GM12878 (cell line): ENCODE results near the gene ITGB2. TPM values are rescaled to one million over a fixed set of nuclear protein-coding genes. Genes with fewer than 3 reads are reported as not detected.

Experiments used
- ATAC-seq: fragments of 200-7000 bp; cut with Tn5 transposase; 3 replicates; pipeline ENCODE4 v1.9.1; 2020; ENCODE audit warnings: mild to moderate bottlenecking, moderate library complexity
- BruUV-seq: library from RNA; stranded (reverse); fragments of 400-500 nt; replicated peaks from 2 replicates; lab custom pipeline; 2021; lab: Mats Ljungman, UMichigan
- CTCF ChIA-PET: fragments of 300-600 bp; sonication (Branson Sonifier 250); formaldehyde crosslinking; extraction: SDS; loops from one replicate; lab custom pipeline; 2021; ENCODE audit warnings: inconsistent platforms; lab: Yijun Ruan, JAX
- POLR2A ChIA-PET: fragments of 350-600 bp; formaldehyde crosslinking; extraction: SDS; loops from one replicate; lab custom pipeline; 2021; ENCODE audit warnings: inconsistent platforms; lab: Charles Lee
- RAD21 ChIA-PET: fragments of 300-600 bp; sonication (Branson Sonifier 250); formaldehyde crosslinking; loops from one replicate; lab custom pipeline; 2023; ENCODE audit warnings: antibody characterized with exemption; ENCODE audit not compliant: unreplicated experiment; lab: Charles Lee
- SMC1A ChIA-PET: fragments of 300-600 bp; sonication (Branson Sonifier 250); formaldehyde crosslinking; loops from one replicate; lab custom pipeline; 2023; ENCODE audit not compliant: unreplicated experiment, uncharacterized antibody; lab: Charles Lee
- DNase-seq: peaks from one replicate; pipeline ENCODE4 v3.0.0-alpha.2; 2011; ENCODE audit warnings: low read depth, low spot score
- FAIRE-seq: peaks from 3 replicates; lab custom pipeline; 2011; peaks lifted over from hg19 to GRCh38; lab: Jason Lieb, UNC
- H2AFZ ChIP-seq: 2 replicates; pipeline ENCODE4 v1.6.0; 2011; ENCODE audit warnings: low read depth, low read length, control low read depth; ENCODE audit not compliant: control insufficient read depth
- H3K27ac ChIP-seq: 2 replicates; pipeline ENCODE4 v1.5.1; 2011; ENCODE audit warnings: control low read depth; ENCODE audit not compliant: control insufficient read depth, insufficient read depth
- H3K27me3 ChIP-seq, 2 experiments: replicated peaks in 1 of 2; 2 replicates each; pipeline versions ENCODE4 v1.6.0 to v1.6.1; 2011; ENCODE audit warnings: low read length in 1 of 2; ENCODE audit not compliant: control insufficient read depth in 2 of 2, insufficient read depth in 2 of 2
- H3K36me3 ChIP-seq, 2 experiments: 2 replicates each; pipeline ENCODE4 v1.5.1; 2011; ENCODE audit warnings: low read length in 1 of 2; ENCODE audit not compliant: control insufficient read depth in 2 of 2, insufficient read depth in 2 of 2
- H3K4me1 ChIP-seq: 2 replicates; pipeline ENCODE4 v1.6.1; 2011; ENCODE audit warnings: mild to moderate bottlenecking, low read length, moderate library complexity, mixed read lengths; ENCODE audit not compliant: control insufficient read depth, insufficient read depth
- H3K4me2 ChIP-seq: 2 replicates; pipeline ENCODE4 v1.6.0; 2011; ENCODE audit warnings: control low read depth; ENCODE audit not compliant: control insufficient read depth, insufficient read depth
- H3K4me3 ChIP-seq: fragments of 200-600 bp; sonication (generic); 2 replicates; pipeline ENCODE4 v1.5.1; 2016
- H3K79me2 ChIP-seq: 2 replicates; pipeline ENCODE4 v1.6.0; 2011; ENCODE audit warnings: low read length; ENCODE audit not compliant: control insufficient read depth, insufficient read depth
- H3K9ac ChIP-seq: 2 replicates; pipeline ENCODE4 v1.8.0; 2011; ENCODE audit warnings: low read length, control low read depth, mixed read lengths; ENCODE audit not compliant: control insufficient read depth, insufficient read depth
- H3K9me3 ChIP-seq: replicated peaks from 3 replicates; pipeline ENCODE4 v1.5.1; 2011; ENCODE audit warnings: mild to moderate bottlenecking, low read length; ENCODE audit not compliant: control insufficient read depth, insufficient read depth
- H4K20me1 ChIP-seq: 2 replicates; pipeline ENCODE4 v1.6.0; 2011; ENCODE audit not compliant: control insufficient read depth, insufficient read depth
- ATF3 ChIP-seq: IDR thresholded peaks from 2 replicates; pipeline ENCODE4 v1.6.1; 2011; ENCODE audit warnings: low read depth, mild to moderate bottlenecking, low read length, moderate library complexity, borderline replicate concordance; ENCODE audit errors: extremely low read depth
- EED ChIP-seq: sonication (generic); IDR thresholded peaks from 2 replicates; pipeline ENCODE4 v1.6.1; 2016; ENCODE audit warnings: antibody characterized with exemption, low read depth
- EGR1 ChIP-seq, 2 experiments: IDR thresholded peaks; 1 replicate in 1 of 2; 2 replicates in 1 of 2; pipeline ENCODE4 v1.6.1; 2011 to 2012; ENCODE audit warnings: low read depth in 2 of 2, low read length in 2 of 2, borderline replicate concordance in 1 of 2, mild to moderate bottlenecking in 1 of 2, moderate library complexity in 1 of 2
- IKZF1 ChIP-seq: fragments of 450-650 bp; conservative IDR thresholded peaks from 2 replicates; pipeline ENCODE4 v1.6.1; 2017; ENCODE audit warnings: antibody characterized with exemption, mild to moderate bottlenecking
- MEF2B ChIP-seq: fragments of 450-650 bp; IDR thresholded peaks from 2 replicates; pipeline ENCODE4 v1.6.1; 2018; ENCODE audit warnings: mild to moderate bottlenecking, moderate library complexity; ENCODE audit not compliant: partially characterized antibody, poor library complexity, severe bottlenecking
- NR2F1 ChIP-seq: fragments of 450-650 bp; conservative IDR thresholded peaks from 2 replicates; pipeline ENCODE4 v1.6.1; 2017; ENCODE audit warnings: mild to moderate bottlenecking
- PBX3 ChIP-seq: IDR thresholded peaks from 2 replicates; pipeline ENCODE4 v1.6.1; 2011; ENCODE audit warnings: mild to moderate bottlenecking, low read depth, low read length, moderate library complexity; ENCODE audit not compliant: insufficient replicate concordance
- RBBP5 ChIP-seq: fragments of 200-600 bp; sonication (generic); conservative IDR thresholded peaks from 2 replicates; pipeline ENCODE4 v1.6.1; 2016
- RELB ChIP-seq: fragments of 450-650 bp; IDR thresholded peaks from 2 replicates; pipeline ENCODE4 v1.6.1; 2017; ENCODE audit warnings: low read depth, mild to moderate bottlenecking, moderate library complexity
- SMAD5 ChIP-seq: IDR thresholded peaks from 2 replicates; pipeline ENCODE4 v1.6.1; 2016; ENCODE audit warnings: antibody characterized with exemption, low read depth
- SRF ChIP-seq, 2 experiments: IDR thresholded peaks; 2 replicates each; pipeline ENCODE4 v1.6.1; 2011; ENCODE audit warnings: low read depth in 2 of 2, low read length in 2 of 2, mild to moderate bottlenecking in 1 of 2, moderate library complexity in 1 of 2
- WGBS: methylation state at CpG from one replicate; pipeline ENCODE4 v1.1.6; 2016; ENCODE audit warnings: low lambda C conversion rate; ENCODE audit not compliant: insufficient replicate concordance, insufficient coverage; ENCODE audit errors: missing lambda C conversion rate; 5-methylcytosine and 5-hydroxymethylcytosine counted together
- in situ Hi-C: fragments of 300-500 bp; cut with MboI; formaldehyde crosslinking; loops from 9 replicates; pipeline ENCODE4 v1.14.3; 2018; ENCODE audit warnings: mixed read lengths
- intact Hi-C: fragments of 100-400 bp; cut with micrococcal nuclease; formaldehyde crosslinking; loops from one replicate; pipeline ENCODE4 v1.14.2; 2022; ENCODE audit not compliant: unreplicated experiment
- polyA plus RNA-seq, 11 experiments: library from polyadenylated mRNA; depleted of rRNA in 4 of 11; unstranded in 6 of 11; stranded (reverse) in 5 of 11; fragments of >200 nt; fragmentation: Nextera tagmentation in 4 of 11; fragmentation: Illumina TruSeq in 1 of 11; extraction: Ambion mirVana in 4 of 11; extraction: Trizol in 1 of 11; gene quantifications; 1 replicate in 1 of 11; 2 replicates in 10 of 11; pipeline versions ENCODE4 v1.2.1 to v1.2.3, GENCODE V29; 2011 to 2016; ENCODE audit warnings: inconsistent platforms in 2 of 11, missing spikeins in 2 of 11, low read depth in 1 of 11
- total RNA-seq, 4 experiments: library from RNA; depleted of rRNA in 3 of 4; stranded (reverse); fragments of >200 nt in 3 of 4; fragmentation: Illumina TruSeq in 1 of 4; extraction: Trizol in 1 of 4; gene quantifications; 2 replicates each; pipeline versions ENCODE4 v1.2.1 to v1.2.3, GENCODE V29; 2013 to 2021

Gene ITGB2
- total and polyA plus RNA-seq, 10 of the 15 experiments (the other 5 are each of a cell fraction or from before 2014, with no cell fraction given) = 8.0 to 172 (median 58.9) TPM

- peak; percentile 86 for ATAC-seq
- H3K27me3 ChIP-seq = no peaks in the 10 kb centered on the region
- no peak overlapping the region for H2AFZ ChIP-seq
- H3K27ac ChIP-seq = peak overlapping the region; percentile 38; the same call in 1 of the 2 replicates
- H3K4me1 ChIP-seq = peaks cover 22% of the 10 kb centered on the region
- ChIA-PET CTCF (interaction anchor here (0.8 to 2.4 kb wide), 6 partner anchors 12 to 108 kb away, joined by 3 to 13 read pairs (median 6); no protein-coding TSS in a partner anchor), POLR2A (interaction anchor here (0.7 to 2.4 kb wide), 5 partner anchors 9 to 108 kb away, joined by 3 to 19 read pairs (median 5); partner anchors contain the start of gene PTTG1IP), SMC1A (interaction anchor here (0.6 to 1.9 kb wide), 6 partner anchors 11 to 220 kb away, joined by 3 to 10 read pairs (median 3); partner anchors contain the start of gene ITGB2), RAD21 (interaction anchor here (0.8 to 1.9 kb wide), 7 partner anchors 9 to 36 kb away, joined by 3 to 20 read pairs (median 4); no protein-coding TSS in a partner anchor)
- H3K36me3 ChIP-seq = peaks cover 3 to 27% of the 10 kb centered on the region in 2 experiments; a peak in 3 of 4 replicates
- in situ Hi-C loops = no loop called here
- no peak for FAIRE-seq
- no peaks in the 10 kb centered on the region for H4K20me1 ChIP-seq
- no TSS peak for BruUV-seq
- H3K4me3 ChIP-seq = no peak overlapping the region
- intact Hi-C loops = no loop called here
- TF ChIP-seq SRF (IDR thresholded peaks at IDR 0.05; ENCODE audit: low read depth in 2 of 2, low read length in 2 of 2) (no peak), MEF2B (peak; percentile 41), RELB (peak; percentile 64), RBBP5 (no peak), PBX3 (no peak), ATF3 (no peak), EGR1 (IDR thresholded peaks at IDR 0.05; ENCODE audit: borderline replicate concordance in 1 of 2, low read depth in 2 of 2, low read length in 2 of 2) (peak in 1 of 2 experiments; percentile 20; a peak in 1 of 3 replicates), NR2F1 (0 out of 2 replicates have a peak, but pooled peaks have one; percentile 18), IKZF1 (peak; percentile 73), EED (0 out of 2 replicates have a peak, but pooled peaks have one; percentile 18), SMAD5 (no peak)
- no peak for DNase-seq
- peak overlapping the region; percentile 41 for H3K4me2 ChIP-seq
- no peaks in the 10 kb centered on the region for H3K9me3 ChIP-seq
- no peak overlapping the region for H3K9ac ChIP-seq
- peaks cover 6% of the 10 kb centered on the region for H3K79me2 ChIP-seq
- WGBS = 49% methylated on average over 25 of the region's 25 CpGs
Measured at GRCh38 chr21:44907966-44908895, 12.5 kb downstream of the ITGB2 start.
